GM12892 (cell line): Measurements from ENCODE around the gene PNPLA5.

Source experiments
- POLR2A ChIP-seq: IDR thresholded peaks from 2 replicates; pipeline ENCODE4 v1.6.1; 2011; ENCODE audit warnings: low read depth, low read length, control low read depth
- POLR2AphosphoS5 ChIP-seq: IDR thresholded peaks from 2 replicates; pipeline ENCODE4 v1.6.1; 2011; ENCODE audit warnings: low read depth, low read length, control low read depth
- TAF1 ChIP-seq: IDR thresholded peaks from 2 replicates; pipeline ENCODE4 v1.6.1; 2011; ENCODE audit warnings: low read depth, mild to moderate bottlenecking, control low read depth, low read length, borderline replicate concordance

DNA sequence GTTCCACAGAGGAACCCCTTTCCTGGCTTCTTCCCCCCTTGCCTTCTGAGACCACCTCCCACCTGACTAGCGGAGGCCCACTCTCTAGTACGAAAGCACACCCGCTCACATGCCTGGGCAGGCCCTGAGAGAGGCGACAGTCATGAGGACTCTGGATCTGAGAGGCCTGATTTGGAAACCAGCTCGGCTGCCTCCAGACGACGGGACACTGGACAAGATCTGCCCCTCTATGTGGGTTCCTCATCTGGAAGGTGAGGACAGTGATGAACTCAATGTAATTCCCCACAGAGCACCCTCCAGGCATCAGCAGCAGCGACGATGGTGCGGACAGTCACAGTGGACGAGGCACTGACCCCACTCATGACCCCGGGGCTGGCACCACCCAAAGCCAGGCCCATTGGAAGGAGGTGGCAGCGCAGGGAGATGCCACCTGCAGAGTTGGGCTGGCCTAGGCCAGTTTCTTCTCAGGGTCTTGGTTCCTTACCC, 37.0 kb downstream of the PNPLA5 start:
- TF ChIP-seq POLR2A (no peak), POLR2AphosphoS5 (no peak), TAF1 (no peak)
